Stimulated activated CD4-positive, alpha-beta T cell treated with anti-CD3 and anti-CD28 coated beads, Interleukin-12 subunit alpha, Interleukin-12 subunit beta, amount 100 ng/mL, for 48 hours (primary cell): ENCODE measurements around the gene KLHL29.

Experiments
- DNase-seq, 3 donors: peaks; one replicate each; pipeline ENCODE4 v3.0.0-alpha.2; 2020; ENCODE audit warnings: low read depth in 2 of 3, low spot score in 1 of 3

Gene KLHL29

DNA sequence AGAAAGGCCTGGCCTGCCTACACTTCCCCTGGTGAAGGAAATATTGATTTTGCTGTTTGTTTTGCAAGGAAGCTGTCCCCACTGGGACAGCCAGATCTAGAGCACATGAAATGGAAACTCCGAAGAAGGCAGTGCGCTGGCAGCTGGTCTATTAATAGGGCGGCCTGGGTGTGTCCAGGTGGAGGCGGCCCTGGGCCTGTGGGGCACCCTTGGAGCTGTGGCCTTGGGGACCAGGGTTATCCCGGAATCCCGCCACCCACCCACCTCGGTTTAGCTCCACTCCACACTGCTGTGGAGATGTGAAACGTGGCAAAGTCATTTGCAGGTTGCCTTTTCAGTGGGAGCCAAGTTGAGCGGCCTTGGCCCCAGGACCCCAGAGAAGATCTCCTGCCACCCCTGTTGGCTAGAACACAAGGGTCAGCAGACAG, 204.3 kb downstream of the KLHL29 start:
- DNase-seq, result no peak

DNA sequence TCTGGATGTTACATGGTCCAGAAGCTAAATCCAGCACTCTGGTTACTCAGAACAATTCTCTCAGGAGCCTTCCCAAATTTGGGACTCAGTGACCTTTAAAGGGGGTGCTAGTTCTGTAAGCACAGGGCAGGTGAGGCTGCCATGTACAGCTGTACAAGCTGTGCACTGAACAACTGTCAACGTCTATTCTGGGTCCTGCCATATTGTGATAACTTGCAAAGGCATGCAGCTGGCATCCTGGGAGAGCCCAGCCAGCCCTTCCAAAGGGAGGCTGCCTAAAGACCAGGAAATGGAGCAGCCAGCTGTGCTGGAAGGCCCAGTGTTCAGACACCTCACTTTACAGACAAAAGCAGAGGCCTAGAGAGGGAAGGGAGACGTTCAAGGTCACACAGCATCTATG, 204.8 kb downstream of the KLHL29 start:
- no peak for DNase-seq

DNA sequence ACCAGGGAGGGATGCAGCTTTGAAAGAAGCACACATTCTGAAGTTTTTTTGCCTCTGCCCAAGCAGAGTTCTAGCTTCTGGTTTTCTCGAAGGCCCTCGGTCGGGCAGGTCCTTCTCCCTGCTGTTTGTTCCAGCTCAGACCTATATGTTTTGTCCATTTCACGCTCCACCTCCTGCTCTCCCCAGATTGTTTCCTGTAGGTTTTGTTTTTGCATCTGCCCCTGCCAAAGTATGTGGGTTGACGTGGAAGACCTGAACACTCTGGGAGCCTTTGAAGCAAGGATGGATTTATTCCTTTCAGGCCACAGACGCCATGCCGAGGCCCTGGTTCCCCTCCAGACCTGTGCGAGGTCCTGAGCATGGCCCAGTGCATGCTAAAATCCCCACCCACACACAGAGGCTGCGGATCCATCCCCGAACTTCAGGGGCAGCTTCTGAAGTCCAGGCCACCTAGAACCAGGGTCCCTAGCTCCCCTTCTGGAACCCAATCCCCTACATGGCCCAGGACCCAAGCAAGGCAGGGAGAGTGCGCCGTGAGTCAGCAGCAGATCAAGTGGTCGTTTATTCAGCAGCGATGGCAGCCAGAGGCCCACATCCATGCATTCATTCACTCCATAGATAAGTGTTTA, 205.4 kb downstream of the KLHL29 start:
- DNase-seq, result no peak

DNA sequence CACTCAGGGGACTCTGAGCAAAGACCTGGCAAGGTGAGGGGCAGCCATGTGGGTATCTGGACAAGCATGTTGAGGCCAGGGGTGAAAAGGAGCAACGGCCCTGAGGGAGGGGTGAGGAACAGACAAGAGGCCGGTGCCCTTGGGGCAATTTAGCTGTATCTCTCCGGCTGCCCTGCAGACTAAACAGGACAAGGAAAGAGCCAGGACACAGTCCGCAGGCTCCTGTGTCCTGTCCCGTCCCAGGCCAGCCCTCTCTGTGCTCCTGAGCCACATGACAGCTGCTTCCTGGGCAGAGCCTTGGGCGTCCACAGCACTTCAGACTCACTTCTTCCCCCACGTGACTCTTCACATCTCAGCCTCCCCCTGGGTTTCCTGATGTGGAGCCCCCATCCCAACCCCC, 206.1 kb downstream of the KLHL29 start:
- no peak for DNase-seq

DNA sequence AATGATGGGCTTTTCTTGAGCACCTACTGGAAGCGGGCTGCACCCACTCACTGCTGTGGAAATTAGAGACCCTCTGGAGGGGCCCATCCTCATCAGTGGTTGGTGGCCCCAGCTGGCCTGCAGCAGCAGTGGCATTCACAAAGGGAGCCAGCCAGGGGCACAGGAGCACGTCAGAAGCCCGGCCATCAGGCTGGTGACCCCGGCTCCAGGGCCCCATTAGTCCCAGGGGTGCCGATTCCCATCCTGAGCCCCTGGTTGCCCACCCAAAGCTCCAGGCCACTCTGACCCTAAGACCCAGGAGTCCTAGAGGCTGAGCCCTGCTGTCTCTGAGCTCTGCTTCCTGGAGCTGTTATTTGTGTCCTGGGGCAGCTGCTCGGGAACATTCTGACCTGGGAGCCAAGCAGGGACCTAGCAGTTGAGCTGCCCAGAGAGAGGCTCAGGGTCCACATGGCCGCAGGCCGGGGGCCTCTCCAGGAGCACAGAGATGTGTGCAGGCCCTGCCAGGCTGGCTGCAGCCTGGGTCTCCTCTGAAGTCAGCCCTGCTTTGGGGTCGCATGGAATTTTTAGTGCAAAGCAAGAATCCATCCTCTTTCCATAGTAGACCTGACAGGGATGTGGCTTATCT, 207.2 kb downstream of the KLHL29 start:
- no peak for DNase-seq

DNA sequence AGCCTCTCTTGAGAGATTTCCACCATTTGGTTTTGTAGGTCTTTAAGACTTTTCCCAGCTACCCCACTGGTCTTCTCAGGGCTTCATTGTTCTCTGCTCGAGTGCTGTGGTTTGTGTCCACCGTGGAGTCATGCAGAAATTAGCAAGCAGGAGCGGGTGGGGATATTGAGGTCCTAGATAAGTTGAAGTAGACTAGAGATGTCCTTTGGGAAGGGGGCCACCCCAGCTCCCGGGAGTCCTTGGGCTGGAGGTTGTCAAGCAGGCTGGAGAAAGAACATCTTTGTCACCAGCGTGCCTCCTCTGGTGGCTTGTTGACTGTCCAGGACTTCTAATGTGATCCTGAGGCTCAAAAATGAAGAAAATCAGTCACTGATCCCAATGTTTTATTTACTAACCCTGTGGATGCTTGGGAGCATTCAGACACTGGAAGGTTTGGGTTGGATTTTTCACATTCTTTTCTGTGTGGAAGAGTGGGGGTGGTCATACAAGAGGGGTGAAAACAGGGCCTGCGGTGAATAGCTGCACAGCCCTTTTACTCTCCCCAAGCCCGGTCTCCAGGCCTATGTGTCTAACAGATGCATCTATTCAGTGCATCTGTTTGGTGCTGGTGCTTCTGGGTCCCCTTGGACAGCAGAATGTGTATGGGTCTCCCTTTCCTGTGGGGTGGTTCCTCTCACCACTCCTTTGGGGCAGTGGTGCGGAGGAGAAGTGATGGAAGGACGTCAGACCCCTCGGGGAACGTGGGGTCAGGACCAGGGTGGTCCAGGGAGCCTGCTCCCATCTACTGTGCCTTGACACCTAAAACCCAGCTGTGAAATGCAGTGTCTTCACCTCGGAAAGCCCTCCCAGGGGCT, 208.1 kb downstream of the KLHL29 start:
- no peak for DNase-seq

DNA sequence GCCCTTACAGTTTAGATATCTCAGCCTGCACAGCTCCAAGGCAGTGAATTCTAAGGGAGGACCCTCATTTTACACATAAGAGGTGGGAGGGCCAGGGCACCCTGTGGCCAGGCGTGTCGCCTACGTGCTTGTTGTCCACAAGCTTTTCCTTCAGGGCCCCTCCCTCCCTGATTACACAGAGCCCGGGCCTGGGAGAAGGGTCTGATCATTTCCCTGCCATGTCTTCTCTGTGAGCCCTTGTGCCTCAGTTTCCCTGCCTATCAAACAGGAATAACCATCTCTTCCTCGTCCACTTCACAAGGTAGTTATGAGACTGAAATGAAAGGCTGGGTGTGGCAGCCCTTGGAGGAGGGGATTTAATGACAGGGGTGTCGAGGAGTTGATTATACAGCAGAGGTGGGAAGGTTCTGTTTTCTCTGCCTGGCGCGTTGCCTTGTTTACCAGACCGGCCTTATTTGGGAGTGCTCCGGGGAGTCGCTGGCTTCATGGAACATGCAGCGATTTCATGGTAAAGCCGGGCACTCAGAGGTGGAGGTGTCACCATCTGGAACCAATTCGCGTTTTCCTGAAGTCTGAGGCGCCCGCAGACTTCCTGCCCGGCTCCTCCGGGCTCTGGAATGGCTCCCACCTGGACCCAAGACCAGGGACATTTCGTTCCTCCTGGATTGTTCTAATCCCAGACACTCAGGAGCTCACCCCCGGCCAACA, 208.9 kb downstream of the KLHL29 start:
- no peak for DNase-seq

DNA sequence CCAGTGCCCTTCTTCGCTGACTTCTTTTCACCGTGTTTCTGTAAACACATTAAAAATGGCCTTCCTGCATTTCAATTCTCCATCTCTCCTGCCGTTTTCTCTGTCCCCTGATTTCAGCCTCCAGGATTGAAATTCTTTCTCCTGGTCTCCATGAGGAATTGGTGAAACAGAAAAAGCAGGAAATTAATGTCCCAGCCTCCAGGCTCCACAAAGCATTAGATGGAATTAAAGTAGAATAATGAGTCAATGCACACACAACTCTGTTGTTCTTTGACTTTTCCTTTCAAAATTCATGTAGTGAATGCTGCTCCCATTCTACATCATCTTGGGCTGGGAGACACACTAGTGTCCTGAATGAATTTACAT, 209.5 kb downstream of the KLHL29 start:
- DNase-seq, result no peak

DNA sequence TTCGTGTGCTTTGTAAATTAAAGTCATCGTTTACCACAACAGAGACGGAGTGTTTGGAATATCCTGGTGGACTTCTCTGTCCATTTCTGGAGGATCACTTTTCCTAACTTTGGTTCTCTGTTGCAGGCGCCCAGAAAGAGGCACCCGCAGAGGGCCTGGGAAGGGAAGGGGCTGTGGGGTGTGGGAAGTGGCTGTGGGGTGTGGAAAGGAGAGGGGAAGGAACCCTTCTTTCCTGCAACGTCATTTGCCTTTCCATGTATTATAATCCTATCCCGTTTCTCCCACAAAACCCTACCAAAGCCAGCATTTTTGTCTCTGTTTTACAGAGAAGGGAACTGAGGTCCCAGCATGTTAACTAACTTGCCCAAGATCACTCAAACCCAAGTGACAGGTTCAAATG, 210.0 kb downstream of the KLHL29 start:
- no peak for DNase-seq

DNA sequence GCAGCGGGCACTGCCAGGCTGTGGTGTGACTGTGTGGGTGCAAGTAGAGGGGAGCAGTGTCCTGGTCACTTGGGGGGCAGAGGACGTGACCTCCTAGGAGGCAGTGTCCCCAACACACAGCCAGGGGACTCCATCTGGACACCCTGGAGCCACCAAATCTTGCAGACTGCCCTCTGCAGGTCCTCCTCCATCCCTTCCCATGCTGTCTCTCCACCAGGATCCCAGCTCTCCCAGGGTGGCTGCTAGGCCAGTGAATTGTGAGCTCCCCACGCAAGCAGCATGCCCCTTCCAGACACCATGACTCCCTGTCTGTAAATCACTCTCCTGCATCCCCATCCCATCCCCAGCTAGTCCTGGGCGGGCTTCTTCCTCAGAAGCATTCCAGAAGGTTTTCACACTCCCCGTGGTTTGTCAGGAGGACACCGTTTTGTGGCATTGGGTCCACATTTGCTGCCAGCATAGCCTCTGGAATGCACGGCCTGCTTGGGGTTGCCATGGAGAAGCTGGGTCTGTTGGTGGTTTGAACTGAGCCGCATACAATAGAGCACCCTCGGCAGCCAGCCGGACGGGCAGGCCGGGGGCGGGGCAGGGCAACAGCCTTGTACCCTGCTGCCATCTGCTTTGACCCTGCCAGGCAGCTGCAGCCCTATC, 210.7 kb downstream of the KLHL29 start:
- DNase-seq, result no peak

DNA sequence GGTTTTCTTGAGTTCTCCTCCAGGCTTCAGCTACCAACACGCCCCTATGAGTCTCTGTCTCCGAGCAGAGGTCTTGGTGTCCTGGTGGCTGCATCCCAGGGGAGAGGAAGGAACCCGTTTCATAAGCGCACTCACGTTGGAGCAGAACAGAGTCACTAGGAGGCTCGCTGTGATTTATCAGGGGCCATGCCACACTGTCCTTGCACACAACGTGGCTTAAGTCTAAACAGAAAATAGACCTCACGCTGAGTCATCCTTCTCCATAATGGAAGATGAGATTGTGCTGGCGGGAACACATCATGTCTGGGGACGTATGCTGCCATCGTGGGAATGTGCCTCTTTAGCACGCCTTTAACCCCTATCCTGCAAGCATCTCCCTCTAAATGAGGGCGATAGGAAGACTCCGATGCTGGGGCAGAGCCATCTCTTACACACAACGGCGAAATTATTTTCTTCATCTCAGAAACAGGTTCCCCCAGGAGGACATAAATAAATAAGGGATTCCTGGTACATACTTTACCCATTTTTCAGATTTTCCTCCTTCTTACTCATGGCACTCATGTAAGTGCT, 211.4 kb downstream of the KLHL29 start:
- no peak for DNase-seq

DNA sequence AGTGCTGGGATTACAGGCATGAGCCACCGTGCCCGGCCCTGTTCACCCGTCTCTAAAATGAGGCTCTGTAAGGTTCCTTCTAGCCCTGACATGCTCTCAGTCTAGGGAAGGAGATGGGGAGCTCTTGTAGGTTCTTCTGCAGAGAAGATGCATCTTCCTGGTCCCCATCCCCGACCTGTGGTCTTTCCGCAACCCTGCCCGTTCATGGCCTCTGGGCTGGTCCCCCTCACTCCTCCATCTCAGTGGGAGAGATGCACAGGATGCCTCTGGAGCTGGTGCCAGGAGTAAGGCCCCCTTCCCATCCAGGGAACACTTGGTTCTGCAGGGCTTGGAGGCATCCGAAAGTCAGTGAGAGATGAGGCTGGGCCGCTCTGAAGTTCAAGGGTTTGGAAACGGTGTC, 212.7 kb downstream of the KLHL29 start:
- DNase-seq, result no peak

DNA sequence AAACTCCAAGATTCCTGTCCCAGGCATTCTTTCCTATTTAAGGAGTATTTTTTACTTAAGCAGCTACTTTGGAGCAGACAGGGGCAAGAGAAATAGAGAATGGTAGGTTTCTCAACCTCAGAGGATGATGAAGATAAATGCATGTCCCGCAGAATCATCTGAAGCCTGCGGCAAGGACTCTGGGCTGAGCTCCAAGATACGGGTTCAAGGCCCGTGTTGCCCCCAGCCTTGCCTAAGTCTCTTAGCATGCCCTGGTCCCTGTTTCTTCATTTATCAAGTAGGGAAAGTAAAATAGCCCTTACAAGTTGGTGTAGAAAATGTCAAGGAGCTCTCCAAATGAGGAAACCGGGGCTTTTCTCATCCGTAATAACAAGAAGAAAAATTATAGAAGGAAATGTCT, 214.0 kb downstream of the KLHL29 start:
- DNase-seq, result no peak

DNA sequence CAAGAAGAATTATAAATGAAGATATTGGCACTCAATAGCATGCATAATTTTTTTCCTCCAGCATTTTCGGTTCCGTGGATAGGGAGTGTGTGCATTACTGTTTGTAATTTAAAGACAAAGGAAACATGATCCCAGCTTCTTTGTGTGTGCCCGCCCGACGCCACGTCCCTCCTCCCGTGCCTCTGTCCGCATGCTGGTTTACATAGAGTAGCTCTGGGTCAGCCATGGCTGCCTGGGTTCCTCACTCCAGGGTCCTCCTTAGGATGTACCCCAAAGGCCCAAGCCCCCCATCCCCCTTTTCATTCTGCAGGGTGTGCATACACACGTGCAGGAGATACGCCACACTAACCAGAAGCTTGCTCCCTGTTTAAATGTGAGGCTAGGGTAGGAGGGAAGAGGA, 214.7 kb downstream of the KLHL29 start:
- DNase-seq, result no peak

DNA sequence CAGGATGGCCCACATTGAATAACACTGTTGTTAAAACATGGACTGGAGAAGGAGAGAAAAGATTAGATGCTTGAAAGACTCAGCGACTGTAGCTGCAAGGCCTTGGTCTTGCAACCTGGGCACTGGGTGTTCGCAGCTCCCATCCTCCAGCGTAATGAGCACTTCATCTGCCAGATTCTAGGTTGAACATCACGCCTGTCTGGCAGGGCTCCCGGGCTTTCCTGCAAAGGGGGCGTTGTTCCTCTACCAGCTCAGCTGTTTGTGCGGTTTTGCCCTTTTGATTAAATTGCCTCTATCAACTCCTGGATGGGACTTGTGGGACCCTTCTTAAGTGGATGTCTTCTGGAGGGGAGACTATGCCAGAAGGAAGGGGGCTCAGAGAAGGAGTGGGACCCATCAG, 215.4 kb downstream of the KLHL29 start:
- DNase-seq, result no peak

DNA sequence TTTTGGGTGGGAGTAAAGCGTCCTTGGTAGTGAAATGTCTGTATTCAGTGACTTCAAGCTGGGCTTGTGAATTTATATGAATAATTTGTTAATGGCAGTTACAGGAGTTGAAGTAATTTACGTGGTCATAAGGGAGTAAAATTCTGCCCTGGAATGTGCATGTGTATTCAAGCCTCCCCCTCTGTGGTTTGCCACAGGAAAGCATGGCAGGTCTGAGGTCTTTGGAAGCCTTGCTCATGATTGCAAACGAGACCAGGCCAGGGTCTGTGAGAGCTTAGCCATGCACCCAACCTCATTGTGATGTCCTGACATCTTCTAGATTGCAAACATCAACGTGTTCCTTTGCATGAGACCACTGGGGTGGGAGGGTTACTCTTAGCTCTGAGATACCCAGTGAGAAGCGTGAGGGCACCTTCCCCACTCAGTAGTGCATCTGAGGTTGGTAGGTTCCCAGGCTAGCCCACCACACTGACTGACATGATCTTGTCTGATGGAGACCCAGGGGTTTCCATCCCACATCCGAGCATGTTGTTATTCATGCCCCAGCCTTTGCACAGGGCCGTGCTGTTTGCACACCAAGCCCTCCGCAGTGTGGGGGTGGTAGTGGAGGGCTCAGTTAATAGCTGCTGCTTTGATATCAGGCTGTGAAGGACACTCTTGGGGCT, 216.5 kb downstream of the KLHL29 start:
- DNase-seq, result no peak

DNA sequence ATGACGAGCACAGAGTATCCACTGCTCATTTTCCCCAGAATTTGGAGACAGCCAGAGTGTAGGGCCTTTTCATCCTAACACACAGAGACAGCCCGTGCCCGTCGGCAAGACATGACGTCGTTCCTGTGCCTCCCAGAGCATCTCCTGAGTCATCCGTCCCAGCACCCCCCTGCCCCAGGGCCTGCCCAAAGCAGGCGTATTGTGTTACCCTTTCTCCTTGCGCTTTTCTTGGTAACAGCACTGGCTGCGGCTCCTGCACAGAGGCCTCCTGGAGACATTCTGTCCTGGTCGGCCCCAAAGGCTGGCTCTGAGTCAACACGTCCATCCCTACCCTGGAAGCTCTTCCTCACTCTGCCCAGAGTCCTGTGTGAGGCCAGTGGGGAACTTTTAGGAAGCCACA, 217.1 kb downstream of the KLHL29 start:
- no peak for DNase-seq

DNA sequence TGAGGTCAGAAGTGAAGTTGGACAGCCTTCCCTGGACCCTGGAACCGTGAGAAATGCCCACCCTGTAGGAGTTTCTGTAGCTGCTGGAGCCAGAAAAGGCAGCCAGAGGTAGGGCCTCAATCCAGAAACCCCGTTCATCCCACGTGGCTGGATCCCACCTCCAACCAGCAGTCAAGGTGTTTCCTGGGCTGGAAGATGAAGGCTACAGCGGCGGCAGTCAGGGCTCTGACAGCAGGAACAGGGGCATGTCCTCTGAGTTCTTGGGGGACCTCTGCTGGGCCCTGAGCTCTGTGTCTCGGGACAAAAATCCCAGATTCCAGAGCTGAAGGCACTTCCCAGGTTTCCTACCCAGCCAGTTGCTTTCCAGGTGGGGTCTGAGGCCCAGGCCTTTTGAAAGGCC, 218.2 kb downstream of the KLHL29 start:
- no peak for DNase-seq

DNA sequence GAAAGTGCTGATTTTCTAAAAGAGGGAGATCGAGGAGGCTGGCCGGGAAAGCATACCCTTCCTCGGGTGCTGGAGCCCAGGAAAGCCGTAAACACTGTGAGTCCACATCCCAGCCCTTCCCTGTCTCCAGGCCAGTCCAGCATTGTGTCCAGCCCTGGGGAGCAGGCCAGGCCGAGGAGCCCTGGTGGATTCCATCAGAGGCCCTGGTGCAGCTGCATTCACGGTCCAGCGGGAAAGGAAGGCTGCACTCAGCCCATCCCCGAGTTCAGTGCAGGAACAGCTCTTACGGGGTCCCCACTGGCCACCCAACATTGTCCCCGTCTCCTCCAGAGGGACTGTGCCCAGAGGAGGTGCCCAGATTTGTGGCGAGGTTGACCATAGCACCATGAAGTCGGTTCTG, 218.6 kb downstream of the KLHL29 start:
- no peak for DNase-seq

DNA sequence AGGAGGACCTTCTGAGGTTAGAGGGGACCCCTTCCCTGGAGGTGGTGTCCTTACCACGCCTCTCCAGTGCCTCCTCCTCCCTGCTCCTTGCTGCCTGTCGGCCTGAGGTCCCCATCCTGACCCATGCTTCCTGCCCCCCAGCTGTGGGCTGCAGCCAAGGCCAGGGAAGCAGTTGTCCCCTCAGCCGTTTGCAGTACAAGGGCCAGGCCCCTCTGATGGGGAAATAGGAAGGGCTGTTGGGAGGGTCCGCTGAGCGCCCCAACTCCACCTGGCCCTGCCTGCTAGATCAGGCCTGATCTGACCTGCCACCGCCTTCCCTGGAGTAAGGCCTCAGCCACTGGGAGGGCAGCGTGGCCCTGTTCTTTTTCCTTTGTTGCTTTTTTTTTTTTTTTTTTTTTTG, 219.8 kb downstream of the KLHL29 start:
- no peak for DNase-seq
